Rectal smooth muscle tissue (tissue), 1 donor: ENCODE data around the gene SPECC1.
"Not testable (repeated sequence)": the region's sequence is repeated elsewhere in the genome, so short reads cannot be mapped to it uniquely, and the experiment has no call there.

Experiments used
- H3K27ac ChIP-seq: one replicate; pipeline ENCODE4 v1.7.0; 2013; ENCODE audit warnings: low read depth, low read length, inconsistent platforms
- H3K27me3 ChIP-seq: one replicate; pipeline ENCODE4 v1.7.0; 2013; ENCODE audit warnings: low read length; ENCODE audit not compliant: control insufficient read depth, insufficient read depth
- H3K36me3 ChIP-seq: one replicate; pipeline ENCODE4 v1.7.0; 2013; ENCODE audit warnings: low read length; ENCODE audit not compliant: control insufficient read depth, insufficient read depth
- H3K4me1 ChIP-seq: one replicate; pipeline ENCODE4 v1.7.0; 2013; ENCODE audit warnings: low read length; ENCODE audit not compliant: control insufficient read depth, insufficient read depth
- H3K4me3 ChIP-seq: one replicate; pipeline ENCODE4 v1.7.0; 2013; ENCODE audit warnings: low read length
- H3K9ac ChIP-seq: one replicate; pipeline ENCODE4 v1.7.0; 2013; ENCODE audit warnings: low read length

The SPECC1 gene

GRCh38 chr17:20218272-20218671 is 209.1 kb downstream of the SPECC1 start:
- no peak overlapping the region for H3K27ac ChIP-seq
- no peaks in the 10 kb centered on the region for H3K27me3 ChIP-seq
- no peak overlapping the region for H3K9ac ChIP-seq
- no peaks in the 10 kb centered on the region for H3K4me1 ChIP-seq
- H3K4me3 ChIP-seq, result no peak overlapping the region
- H3K36me3 ChIP-seq, result no peaks in the 10 kb centered on the region

- Histone ChIP-seq H3K27ac (no peak overlapping the region), H3K4me1 (peaks cover 5% of the 10 kb centered on the region), H3K27me3 (no peaks in the 10 kb centered on the region), H3K4me3 (no peak overlapping the region), H3K9ac (no peak overlapping the region), H3K36me3 (no peaks in the 10 kb centered on the region)
Observed at GRCh38 chr17:20223808-20224328, 214.7 kb downstream of the SPECC1 start.

- H3K9ac ChIP-seq, result no peak overlapping the region
- no peak overlapping the region for H3K4me3 ChIP-seq
- H3K36me3 ChIP-seq, result no peaks in the 10 kb centered on the region
- no peak overlapping the region for H3K27ac ChIP-seq
- no peaks in the 10 kb centered on the region for H3K27me3 ChIP-seq
- peaks cover 5% of the 10 kb centered on the region for H3K4me1 ChIP-seq
Observed at GRCh38 chr17:20224379-20224778, 215.2 kb downstream of the SPECC1 start.

GRCh38 chr17:20225162-20226115 is 216.3 kb downstream of the SPECC1 start:
- Histone ChIP-seq H3K27me3 (no peaks in the 10 kb centered on the region), H3K36me3 (no peaks in the 10 kb centered on the region), H3K4me1 (peaks cover 5% of the 10 kb centered on the region), H3K27ac (no peak overlapping the region), H3K9ac (no peak overlapping the region), H3K4me3 (no peak overlapping the region)

GRCh38 chr17:20226814-20227482 is 217.8 kb downstream of the SPECC1 start:
- no peak overlapping the region for H3K4me3 ChIP-seq
- H3K27ac ChIP-seq, result no peak overlapping the region
- H3K27me3 ChIP-seq, result no peaks in the 10 kb centered on the region
- peaks cover 5% of the 10 kb centered on the region for H3K4me1 ChIP-seq
- no peak overlapping the region for H3K9ac ChIP-seq
- peaks cover 1% of the 10 kb centered on the region for H3K36me3 ChIP-seq

- H3K27me3 ChIP-seq, H3K4me3 ChIP-seq, H3K36me3 ChIP-seq, H3K27ac ChIP-seq, H3K4me1 ChIP-seq, H3K9ac ChIP-seq: not testable (repeated sequence)
Observed at GRCh38 chr17:20227720-20228370, 218.7 kb downstream of the SPECC1 start.

- Histone ChIP-seq H3K4me3 (no peak overlapping the region), H3K4me1 (peaks cover 5% of the 10 kb centered on the region), H3K27me3 (no peaks in the 10 kb centered on the region), H3K9ac (no peak overlapping the region), H3K36me3 (peaks cover 4% of the 10 kb centered on the region), H3K27ac (no peak overlapping the region)
Observed at GRCh38 chr17:20228410-20228809, 219.3 kb downstream of the SPECC1 start.

- H3K4me1 ChIP-seq, result peaks cover 5% of the 10 kb centered on the region
- H3K4me3 ChIP-seq, result no peak overlapping the region
- H3K9ac ChIP-seq, result no peak overlapping the region
- no peak overlapping the region for H3K27ac ChIP-seq
- H3K36me3 ChIP-seq, result peaks cover 4% of the 10 kb centered on the region
- H3K27me3 ChIP-seq, result no peaks in the 10 kb centered on the region
Observed at GRCh38 chr17:20228860-20229259, 219.7 kb downstream of the SPECC1 start.

- H3K4me1 ChIP-seq, result peaks cover 5% of the 10 kb centered on the region
- H3K27ac ChIP-seq, result no peak overlapping the region
- peaks cover 4% of the 10 kb centered on the region for H3K36me3 ChIP-seq
- H3K27me3 ChIP-seq, result no peaks in the 10 kb centered on the region
- H3K9ac ChIP-seq, result no peak overlapping the region
- H3K4me3 ChIP-seq, result no peak overlapping the region
Observed at GRCh38 chr17:20230924-20231323, 221.8 kb downstream of the SPECC1 start.

GRCh38 chr17:20232611-20233010 is 223.5 kb downstream of the SPECC1 start:
- Histone ChIP-seq H3K36me3 (peaks cover 4% of the 10 kb centered on the region), H3K9ac (no peak overlapping the region), H3K4me1 (peaks cover 5% of the 10 kb centered on the region), H3K27me3 (no peaks in the 10 kb centered on the region), H3K27ac (no peak overlapping the region), H3K4me3 (no peak overlapping the region)

GRCh38 chr17:20234276-20234675 is 225.1 kb downstream of the SPECC1 start:
- Histone ChIP-seq H3K4me1 (peaks cover 5% of the 10 kb centered on the region), H3K27ac (no peak overlapping the region), H3K9ac (no peak overlapping the region), H3K4me3 (no peak overlapping the region), H3K36me3 (peaks cover 4% of the 10 kb centered on the region), H3K27me3 (no peaks in the 10 kb centered on the region)

GRCh38 chr17:20235747-20236146 is 226.6 kb downstream of the SPECC1 start:
- no peak overlapping the region for H3K27ac ChIP-seq
- peaks cover 4% of the 10 kb centered on the region for H3K36me3 ChIP-seq
- H3K4me3 ChIP-seq, result no peak overlapping the region
- H3K9ac ChIP-seq, result no peak overlapping the region
- H3K4me1 ChIP-seq, result peaks cover 5% of the 10 kb centered on the region
- H3K27me3 ChIP-seq, result no peaks in the 10 kb centered on the region
